HUES6 (cell line): ENCODE data around the gene GRB7.
"Not testable (repeated sequence)": the region's sequence is repeated elsewhere in the genome, so short reads cannot be mapped to it uniquely, and the experiment has no call there.

Experiments used
- H3K27ac ChIP-seq: 2 replicates; pipeline ENCODE4 v1.7.0; 2013; ENCODE audit warnings: low read depth, mild to moderate bottlenecking, low read length, inconsistent platforms
- H3K27me3 ChIP-seq: 2 replicates; pipeline ENCODE4 v1.6.1; 2013; ENCODE audit warnings: low read length; ENCODE audit not compliant: control insufficient read depth, insufficient read depth
- H3K36me3 ChIP-seq: 2 replicates; pipeline ENCODE4 v1.6.1; 2013; ENCODE audit warnings: low read length; ENCODE audit not compliant: control insufficient read depth, insufficient read depth
- H3K4me1 ChIP-seq: 2 replicates; pipeline ENCODE4 v1.6.1; 2013; ENCODE audit warnings: low read length; ENCODE audit not compliant: control insufficient read depth, insufficient read depth
- H3K4me3 ChIP-seq: 2 replicates; pipeline ENCODE4 v1.5.1; 2013; ENCODE audit warnings: low read depth, low read length
- H3K9ac ChIP-seq: one replicate; pipeline ENCODE4 v1.6.1; 2013; ENCODE audit warnings: mild to moderate bottlenecking, low read length
- H3K9me3 ChIP-seq: 2 replicates; pipeline ENCODE4 v1.6.1; 2013; ENCODE audit warnings: low read depth, low read length; ENCODE audit not compliant: control insufficient read depth, insufficient read depth

The GRB7 gene

DNA sequence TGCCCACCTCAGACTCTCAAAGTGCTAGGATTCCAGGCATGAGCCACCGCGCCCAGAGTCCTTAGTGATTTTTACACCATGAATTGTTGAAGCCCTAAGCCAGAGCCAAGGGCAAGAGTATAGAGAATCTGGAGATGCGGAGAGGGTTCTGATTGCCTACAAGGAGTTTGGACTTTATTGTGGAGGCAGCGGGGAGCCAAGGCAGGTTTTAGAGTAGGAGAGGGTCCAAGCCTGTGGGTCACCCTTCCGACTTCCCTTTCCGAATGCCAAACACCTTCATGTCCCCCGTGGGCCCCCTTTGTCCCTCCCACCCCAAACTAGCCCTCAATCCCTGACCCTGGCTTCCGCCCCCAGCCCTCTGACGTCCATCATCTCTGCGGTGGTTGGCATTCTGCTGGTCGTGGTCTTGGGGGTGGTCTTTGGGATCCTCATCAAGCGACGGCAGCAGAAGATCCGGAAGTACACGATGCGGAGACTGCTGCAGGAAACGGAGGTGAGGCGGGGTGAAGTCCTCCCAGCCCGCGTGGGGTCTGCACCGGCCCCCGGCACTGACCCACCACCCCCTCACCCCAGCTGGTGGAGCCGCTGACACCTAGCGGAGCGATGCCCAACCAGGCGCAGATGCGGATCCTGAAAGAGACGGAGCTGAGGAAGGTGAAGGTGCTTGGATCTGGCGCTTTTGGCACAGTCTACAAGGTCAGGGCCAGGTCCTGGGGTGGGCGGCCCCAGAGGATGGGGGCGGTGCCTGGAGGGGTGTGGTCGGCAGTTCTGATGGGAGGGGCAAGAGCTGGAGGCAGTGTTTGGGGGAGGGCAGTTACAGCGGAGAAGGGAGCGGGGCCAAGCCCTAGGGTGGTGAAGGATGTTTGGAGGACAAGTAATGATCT lies 14.5 kb upstream of the GRB7 start:
- peaks cover 86% of the 10 kb centered on the region for H3K36me3 ChIP-seq
- peak overlapping the region; percentile 12; the same call in 1 of the 2 replicates for H3K4me3 ChIP-seq
- H3K9ac ChIP-seq: no peak overlapping the region
- no peak overlapping the region for H3K27ac ChIP-seq
- H3K27me3 ChIP-seq: no peaks in the 10 kb centered on the region
- peaks cover 9% of the 10 kb centered on the region for H3K4me1 ChIP-seq
- no peaks in the 10 kb centered on the region for H3K9me3 ChIP-seq

DNA sequence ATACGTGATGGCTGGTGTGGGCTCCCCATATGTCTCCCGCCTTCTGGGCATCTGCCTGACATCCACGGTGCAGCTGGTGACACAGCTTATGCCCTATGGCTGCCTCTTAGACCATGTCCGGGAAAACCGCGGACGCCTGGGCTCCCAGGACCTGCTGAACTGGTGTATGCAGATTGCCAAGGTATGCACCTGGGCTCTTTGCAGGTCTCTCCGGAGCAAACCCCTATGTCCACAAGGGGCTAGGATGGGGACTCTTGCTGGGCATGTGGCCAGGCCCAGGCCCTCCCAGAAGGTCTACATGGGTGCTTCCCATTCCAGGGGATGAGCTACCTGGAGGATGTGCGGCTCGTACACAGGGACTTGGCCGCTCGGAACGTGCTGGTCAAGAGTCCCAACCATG lies 13.0 kb upstream of the GRB7 start:
- no peaks in the 10 kb centered on the region for H3K27me3 ChIP-seq
- H3K4me3 ChIP-seq: no peak overlapping the region
- H3K27ac ChIP-seq: no peak overlapping the region
- no peaks in the 10 kb centered on the region for H3K9me3 ChIP-seq
- H3K36me3 ChIP-seq: peaks cover 82% of the 10 kb centered on the region
- no peak overlapping the region for H3K9ac ChIP-seq
- H3K4me1 ChIP-seq: peaks cover 13% of the 10 kb centered on the region

GRCh38 chr17:39725923-39726322 lies 11.8 kb upstream of the GRB7 start:
- not testable (repeated sequence) for H3K27me3 ChIP-seq, H3K9ac ChIP-seq, H3K27ac ChIP-seq, H3K4me3 ChIP-seq, H3K9me3 ChIP-seq
- H3K4me1 ChIP-seq: peaks cover 16% of the 10 kb centered on the region
- H3K36me3 ChIP-seq: peaks cover 72% of the 10 kb centered on the region

- H3K27me3 ChIP-seq: no peaks in the 10 kb centered on the region
- no peak overlapping the region for H3K9ac ChIP-seq
- H3K4me3 ChIP-seq: no peak overlapping the region
- peaks cover 16% of the 10 kb centered on the region for H3K4me1 ChIP-seq
- H3K9me3 ChIP-seq: no peaks in the 10 kb centered on the region
- no peak overlapping the region for H3K27ac ChIP-seq
- H3K36me3 ChIP-seq: peaks cover 68% of the 10 kb centered on the region
Measured at GRCh38 chr17:39726617-39727016, 11.1 kb upstream of the GRB7 start.

DNA sequence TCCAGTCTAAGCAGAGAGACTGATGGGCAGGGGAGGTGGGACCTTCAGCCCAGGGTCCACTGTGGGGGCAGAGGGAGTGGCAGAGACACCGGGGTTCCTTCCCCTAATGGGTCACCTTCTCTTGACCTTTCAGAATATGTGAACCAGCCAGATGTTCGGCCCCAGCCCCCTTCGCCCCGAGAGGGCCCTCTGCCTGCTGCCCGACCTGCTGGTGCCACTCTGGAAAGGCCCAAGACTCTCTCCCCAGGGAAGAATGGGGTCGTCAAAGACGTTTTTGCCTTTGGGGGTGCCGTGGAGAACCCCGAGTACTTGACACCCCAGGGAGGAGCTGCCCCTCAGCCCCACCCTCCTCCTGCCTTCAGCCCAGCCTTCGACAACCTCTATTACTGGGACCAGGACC lies 10.2 kb upstream of the GRB7 start:
- Histone ChIP-seq H3K9ac (no peak overlapping the region), H3K4me1 (peaks cover 16% of the 10 kb centered on the region), H3K9me3 (no peaks in the 10 kb centered on the region), H3K27me3 (no peaks in the 10 kb centered on the region), H3K4me3 (no peak overlapping the region), H3K36me3 (peaks cover 59% of the 10 kb centered on the region), H3K27ac (no peak overlapping the region)

DNA sequence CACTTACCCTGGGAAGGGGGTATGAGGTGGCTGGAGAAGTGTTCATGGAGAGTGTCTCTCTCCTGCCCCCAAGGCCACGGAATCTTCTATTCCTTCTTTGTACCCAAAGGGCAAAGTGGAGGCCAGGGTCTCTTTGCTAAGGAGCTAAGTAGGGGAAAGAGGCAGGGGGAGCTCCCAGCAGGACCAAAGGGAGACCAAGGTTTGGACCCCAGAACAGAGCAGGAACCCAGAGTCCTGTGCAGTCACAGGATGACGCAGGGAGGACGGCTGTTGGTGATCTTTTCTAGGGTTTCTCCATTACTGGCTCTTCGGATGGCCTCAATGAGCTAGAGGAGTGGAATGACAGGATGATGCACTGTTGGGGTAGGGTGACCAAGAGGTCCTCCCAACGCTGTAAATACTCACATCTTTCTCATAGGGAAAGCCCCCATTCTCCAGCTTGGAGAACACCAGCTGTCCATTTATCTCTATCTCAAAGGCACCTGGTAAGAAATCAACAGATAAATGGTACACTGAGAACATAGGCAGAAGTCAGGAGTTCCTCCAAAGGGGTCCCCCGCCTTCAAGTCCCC lies 8.4 kb upstream of the GRB7 start:
- Histone ChIP-seq H3K9me3 (no peaks in the 10 kb centered on the region), H3K36me3 (peaks cover 50% of the 10 kb centered on the region), H3K27ac (0 out of 2 replicates have a peak overlapping the region, but pooled peaks have one; percentile 79), H3K4me3 (peak overlapping the region; percentile 96), H3K9ac (peak overlapping the region; percentile 65), H3K4me1 (peaks cover 7% of the 10 kb centered on the region), H3K27me3 (no peaks in the 10 kb centered on the region)

DNA sequence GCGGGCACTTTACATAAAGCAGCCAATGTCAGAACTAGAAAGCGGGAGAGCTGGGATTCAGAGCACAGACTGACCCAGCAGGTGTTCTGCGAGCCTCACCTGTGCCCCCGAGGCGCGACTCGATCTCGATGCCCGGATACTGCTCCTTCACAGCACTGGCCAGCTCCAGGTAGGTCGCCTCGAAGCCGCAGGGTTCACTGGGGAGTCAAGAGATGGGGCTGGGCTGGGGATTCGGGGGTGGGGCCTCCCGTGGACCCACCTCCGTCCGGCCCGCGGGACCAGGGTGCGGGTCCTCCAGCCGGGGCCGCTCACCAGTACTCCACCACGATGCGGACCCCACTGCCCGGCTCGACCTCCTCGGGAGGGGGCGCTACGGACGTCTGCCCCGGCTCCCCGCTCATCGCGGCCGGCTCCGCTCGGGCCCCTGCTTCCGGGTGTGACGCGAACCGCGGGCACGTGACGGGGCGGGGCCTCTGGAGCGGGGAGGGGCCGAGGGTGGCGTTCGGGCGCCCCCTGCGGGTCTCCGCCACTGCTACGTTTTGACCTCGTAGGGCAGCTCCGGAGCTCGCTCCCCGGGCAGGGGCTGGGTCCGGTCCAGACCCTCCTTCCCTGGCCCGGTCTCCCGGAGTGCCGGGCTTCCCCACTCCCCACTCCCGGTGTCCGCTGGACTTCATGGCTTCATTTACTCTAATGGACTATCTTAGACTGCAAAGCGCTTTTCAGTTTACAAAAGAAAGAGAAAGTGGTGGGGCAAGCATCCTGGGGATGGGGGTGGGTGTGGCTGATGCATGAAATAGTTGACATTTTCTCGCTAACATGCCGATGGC lies 7.4 kb upstream of the GRB7 start, which contains the start of gene MIEN1:
MIEN1 (minus strand) TSS at position 438 of the 827 bp plus-strand sequence; CDS start at position 401, 37 bp downstream.
- Histone ChIP-seq H3K36me3 (peaks cover 41% of the 10 kb centered on the region), H3K4me3 (peak within 1 kb of the TSS; percentile 96), H3K9me3 (no peaks in the 10 kb centered on the region), H3K4me1 (peaks cover 7% of the 10 kb centered on the region), H3K27ac (peak within 1 kb of the TSS; percentile 79; the same call in 1 of the 2 replicates), H3K9ac (peak within 1 kb of the TSS; percentile 65), H3K27me3 (no peaks in the 10 kb centered on the region)

DNA sequence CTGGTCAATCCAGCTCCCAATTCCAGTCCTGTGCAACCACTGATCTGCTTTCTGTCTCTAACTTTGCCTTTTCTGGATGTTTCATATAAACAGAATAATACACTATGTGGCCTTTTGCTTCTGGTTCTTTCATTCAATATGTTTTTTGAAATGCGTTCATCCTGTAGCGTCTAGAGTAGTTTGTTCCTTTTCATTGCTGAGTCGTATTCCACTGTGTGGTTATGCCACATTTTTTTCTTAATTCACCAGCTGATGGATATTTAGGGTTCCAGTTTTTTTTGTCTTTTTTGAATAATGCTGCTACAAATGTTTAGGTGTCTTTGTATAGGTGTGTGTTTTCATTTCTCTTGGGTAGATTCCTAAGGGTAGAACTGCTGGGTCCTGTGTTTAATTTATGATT lies 5.2 kb upstream of the GRB7 start:
- H3K27ac ChIP-seq: no peak overlapping the region
- peaks cover 20% of the 10 kb centered on the region for H3K4me1 ChIP-seq
- no peak overlapping the region for H3K4me3 ChIP-seq

GRCh38 chr17:39735882-39736281 lies 1.9 kb upstream of the GRB7 start:
- Histone ChIP-seq H3K4me1 (peaks cover 25% of the 10 kb centered on the region), H3K9ac (no peak overlapping the region), H3K36me3 (no peaks in the 10 kb centered on the region), H3K4me3 (no peak overlapping the region), H3K27me3 (peaks cover 12% of the 10 kb centered on the region; the same call in 1 of the 2 replicates), H3K9me3 (no peaks in the 10 kb centered on the region), H3K27ac (no peak overlapping the region)

More for the DNA sequence above, 5.2 kb upstream of the GRB7 start:
- Histone ChIP-seq H3K9ac (no peak overlapping the region), H3K36me3 (peaks cover 18% of the 10 kb centered on the region), H3K27me3 (peaks cover 3% of the 10 kb centered on the region; the same call in 1 of the 2 replicates), H3K9me3 (no peaks in the 10 kb centered on the region)

DNA sequence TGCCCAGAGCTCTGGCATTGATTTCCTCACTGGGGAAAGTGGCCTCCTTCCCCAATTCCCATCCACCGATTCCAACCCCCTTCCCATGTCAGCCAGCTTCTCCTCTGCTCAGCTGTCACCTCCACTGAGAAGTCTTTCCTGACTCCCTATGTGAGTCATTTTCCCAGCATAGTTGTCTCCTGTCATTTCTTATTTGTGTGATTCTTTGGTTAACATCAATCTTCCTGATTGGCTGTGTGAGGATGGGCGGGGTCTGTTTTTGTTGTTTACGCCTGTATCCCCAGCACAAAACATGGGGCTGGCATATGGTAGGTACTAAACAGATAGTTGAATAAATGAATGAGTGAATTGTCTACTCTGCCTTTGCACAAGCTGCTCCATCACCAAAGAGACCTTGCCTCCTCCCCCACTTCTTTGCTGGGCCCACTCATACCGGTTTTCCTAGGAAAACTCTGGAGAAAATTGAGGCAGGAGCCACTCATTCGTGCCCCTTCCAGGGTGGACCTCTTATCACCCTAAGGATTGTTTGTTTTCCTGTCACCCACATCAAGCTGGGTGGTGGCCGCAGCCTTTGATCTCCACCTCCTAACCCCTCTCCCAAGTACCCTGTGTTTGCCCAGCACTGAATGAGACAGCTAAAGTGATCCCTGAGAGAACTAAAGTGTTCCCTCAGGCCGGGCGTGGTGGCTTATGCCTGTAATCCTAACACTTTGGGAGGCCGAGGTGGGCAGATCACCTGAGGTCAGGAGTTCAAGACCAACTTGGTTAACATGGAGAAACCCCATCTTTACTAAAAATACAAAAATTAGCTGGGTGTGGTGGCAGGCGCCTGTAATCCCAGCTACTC lies 1.2 kb upstream of the GRB7 start:
- Histone ChIP-seq H3K9me3 (no peaks in the 10 kb centered on the region), H3K4me3 (no peak overlapping the region), H3K4me1 (peaks cover 31% of the 10 kb centered on the region), H3K36me3 (no peaks in the 10 kb centered on the region), H3K27ac (no peak overlapping the region), H3K27me3 (peaks cover 12% of the 10 kb centered on the region; the same call in 1 of the 2 replicates), H3K9ac (no peak overlapping the region)
